ENCODE measurements around the gene LTF. TPM values are rescaled to one million over a fixed set of nuclear protein-coding genes. Genes with fewer than 3 reads are reported as not detected.

Gene LTF
- total RNA-seq, 2 donors from 2014 or later, result 0.51 to 1.8 TPM

DNA sequence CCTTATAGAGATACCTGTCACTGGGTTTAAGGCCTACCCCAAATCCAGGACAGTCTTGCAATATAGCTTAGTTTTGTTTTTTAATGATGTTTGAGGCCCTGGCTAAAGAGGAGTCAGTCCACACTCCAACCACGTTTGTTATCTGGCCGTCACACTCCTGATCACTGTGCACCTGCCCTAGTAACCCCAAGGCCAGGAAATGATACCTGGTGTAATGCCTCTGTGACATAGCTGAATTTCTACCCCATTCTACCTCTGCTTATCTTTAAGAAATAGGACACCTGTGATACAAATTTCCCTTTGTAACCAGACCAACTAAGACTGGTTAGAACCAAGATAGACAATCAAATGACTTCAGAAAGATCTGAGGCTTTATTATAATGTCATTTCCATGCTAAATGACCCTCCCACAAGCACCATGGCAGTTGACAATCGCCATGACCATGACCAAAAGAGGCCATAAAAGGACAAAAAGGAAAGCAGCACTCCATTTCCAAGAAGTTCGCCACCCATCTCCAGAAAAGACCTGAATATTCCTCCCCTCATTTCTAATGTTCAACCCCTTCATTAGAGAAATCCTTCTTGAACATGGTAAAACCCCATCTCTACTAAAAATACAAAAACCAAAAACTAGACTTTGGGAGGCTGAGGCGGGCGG, 28.3 kb upstream of the LTF start:
- Histone ChIP-seq H3K27ac (no peak overlapping the region), H3K9me3 (no peaks in the 10 kb centered on the region), H3K4me3 (no peak overlapping the region), H3K4me1 (peaks cover 0 to 13% of the 10 kb centered on the region in 2 donors), H3K36me3 (no peaks in the 10 kb centered on the region), H3K27me3 (no peaks in the 10 kb centered on the region)
- DNase-seq (ENCODE audit: low spot score), result peak; percentile 7
- TF ChIP-seq, protein P1, sequence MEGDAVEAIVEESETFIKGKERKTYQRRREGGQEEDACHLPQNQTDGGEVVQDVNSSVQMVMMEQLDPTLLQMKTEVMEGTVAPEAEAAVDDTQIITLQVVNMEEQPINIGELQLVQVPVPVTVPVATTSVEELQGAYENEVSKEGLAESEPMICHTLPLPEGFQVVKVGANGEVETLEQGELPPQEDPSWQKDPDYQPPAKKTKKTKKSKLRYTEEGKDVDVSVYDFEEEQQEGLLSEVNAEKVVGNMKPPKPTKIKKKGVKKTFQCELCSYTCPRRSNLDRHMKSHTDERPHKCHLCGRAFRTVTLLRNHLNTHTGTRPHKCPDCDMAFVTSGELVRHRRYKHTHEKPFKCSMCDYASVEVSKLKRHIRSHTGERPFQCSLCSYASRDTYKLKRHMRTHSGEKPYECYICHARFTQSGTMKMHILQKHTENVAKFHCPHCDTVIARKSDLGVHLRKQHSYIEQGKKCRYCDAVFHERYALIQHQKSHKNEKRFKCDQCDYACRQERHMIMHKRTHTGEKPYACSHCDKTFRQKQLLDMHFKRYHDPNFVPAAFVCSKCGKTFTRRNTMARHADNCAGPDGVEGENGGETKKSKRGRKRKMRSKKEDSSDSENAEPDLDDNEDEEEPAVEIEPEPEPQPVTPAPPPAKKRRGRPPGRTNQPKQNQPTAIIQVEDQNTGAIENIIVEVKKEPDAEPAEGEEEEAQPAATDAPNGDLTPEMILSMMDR (IDR thresholded peaks at IDR 0.05), result no peak

DNA sequence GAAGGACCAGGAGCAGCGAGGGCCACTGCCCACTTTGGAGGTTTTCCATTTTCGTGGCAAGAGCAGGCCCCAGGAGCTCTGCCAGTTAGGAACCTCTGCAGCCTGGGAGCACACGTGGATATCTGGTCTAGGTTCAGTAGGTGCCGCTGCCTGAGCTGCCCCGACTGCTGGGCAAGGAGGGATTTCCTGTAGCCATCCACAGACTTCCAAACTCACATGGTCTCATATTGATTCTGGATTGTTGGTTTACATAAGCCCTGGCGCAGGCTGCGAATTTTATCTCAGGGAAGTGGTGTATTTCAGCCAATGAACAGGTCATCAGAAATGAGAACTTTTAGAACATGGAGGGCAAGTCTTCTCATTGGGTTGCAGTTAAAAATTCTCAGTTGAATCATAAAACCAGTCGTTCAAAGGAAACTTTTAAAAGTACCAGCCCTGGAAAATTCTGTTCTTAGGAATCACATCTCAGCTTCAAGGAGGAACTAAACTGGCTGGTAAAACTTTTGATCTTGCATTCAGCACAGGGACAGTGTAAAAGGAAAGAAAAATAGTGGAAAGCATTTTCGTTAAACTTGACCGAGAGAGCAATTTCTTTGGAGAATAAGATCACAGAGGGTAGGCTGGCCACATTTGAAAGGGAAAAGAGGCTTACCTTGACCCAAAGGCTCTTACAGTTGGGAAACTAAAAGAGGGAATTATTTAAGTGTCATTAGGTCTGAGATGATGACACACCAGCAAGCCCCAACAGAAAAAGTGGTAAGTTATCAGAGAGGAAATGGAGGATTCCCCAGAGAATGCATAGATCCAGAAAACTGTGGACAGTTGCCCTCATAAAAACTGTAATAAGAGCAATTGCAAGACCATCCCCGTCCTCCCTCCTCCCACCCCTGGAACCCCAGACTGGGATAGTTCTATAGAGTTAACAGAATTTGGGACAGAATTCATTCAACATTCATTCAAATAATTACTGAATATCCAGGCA, 26.7 kb upstream of the LTF start:
- H3K36me3 ChIP-seq, result no peaks in the 10 kb centered on the region
- DNase-seq (ENCODE audit: low spot score), result peak; percentile 44
- no peaks in the 10 kb centered on the region for H3K9me3 ChIP-seq
- H3K27ac ChIP-seq, result peak overlapping the region in 1 of 2 donors; percentile 26
- H3K27me3 ChIP-seq, result no peaks in the 10 kb centered on the region
- H3K4me3 ChIP-seq, result no peak overlapping the region
- peaks cover 0 to 13% of the 10 kb centered on the region in 2 donors for H3K4me1 ChIP-seq
- TF ChIP-seq, protein P1 (IDR thresholded peaks at IDR 0.05), result no peak

DNA sequence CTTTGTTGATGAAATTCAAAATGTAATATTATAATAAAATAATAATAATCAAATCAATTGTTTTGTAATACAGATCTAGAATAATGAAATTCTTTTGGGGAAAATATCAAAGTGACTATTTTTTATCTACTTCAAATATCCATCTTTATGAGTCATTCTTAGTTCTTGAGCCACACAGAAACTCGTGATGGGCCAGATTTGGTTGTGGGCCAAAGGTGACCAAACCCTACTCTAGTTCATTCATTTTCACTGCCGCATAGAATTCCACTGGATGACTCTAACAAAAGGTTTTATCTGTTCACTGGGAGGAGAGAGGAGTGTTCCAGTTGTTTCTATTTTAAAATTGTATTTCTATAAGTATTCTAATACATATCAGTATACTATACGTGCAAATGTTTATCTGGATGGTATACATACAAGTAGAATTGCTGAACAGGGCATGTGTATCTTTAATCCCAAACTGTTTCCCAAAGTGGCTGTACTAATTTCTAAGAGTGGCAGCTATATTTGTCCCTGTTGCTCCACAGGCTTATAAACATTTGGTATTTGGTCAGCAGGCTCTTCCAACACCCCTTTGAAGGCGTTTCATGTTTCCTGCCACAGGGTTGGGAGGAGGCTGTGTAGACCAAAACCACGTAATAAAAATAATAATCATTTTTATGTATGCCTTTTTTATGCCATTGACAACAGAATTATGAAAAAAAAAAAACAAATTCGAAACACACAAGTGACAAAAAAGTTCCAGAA, 25.8 kb upstream of the LTF start:
- H3K9me3 ChIP-seq, result no peaks in the 10 kb centered on the region
- TF ChIP-seq, protein P1 (IDR thresholded peaks at IDR 0.05), result no peak
- no peak for DNase-seq (ENCODE audit: low spot score)
- no peaks in the 10 kb centered on the region for H3K27me3 ChIP-seq
- H3K36me3 ChIP-seq, result no peaks in the 10 kb centered on the region
- H3K27ac ChIP-seq, result peak overlapping the region in 1 of 2 donors; percentile 26
- H3K4me1 ChIP-seq, result peaks cover 0 to 8% of the 10 kb centered on the region in 2 donors
- H3K4me3 ChIP-seq, result no peak overlapping the region

DNA sequence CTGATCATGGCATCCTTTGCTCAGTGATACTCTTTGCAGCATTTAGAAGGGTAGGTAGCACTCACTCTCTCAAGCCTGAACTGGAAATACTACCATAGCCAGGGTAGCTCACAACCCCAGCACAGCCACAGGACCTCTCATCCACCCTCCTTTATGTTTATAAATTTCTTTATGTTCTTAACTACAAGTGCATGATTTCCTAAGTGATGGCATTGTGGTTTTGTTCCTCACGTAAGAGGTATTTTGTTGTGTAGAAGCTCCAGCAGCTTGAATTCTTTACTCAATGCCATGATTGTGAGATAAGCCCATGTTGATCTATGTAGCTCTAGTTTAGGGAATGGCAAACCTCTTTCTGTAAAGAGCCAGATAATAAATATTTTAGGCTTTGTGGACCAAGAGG, 25.2 kb upstream of the LTF start:
- no peak overlapping the region for H3K4me3 ChIP-seq
- DNase-seq (ENCODE audit: low spot score), result peak; percentile 9
- no peaks in the 10 kb centered on the region for H3K36me3 ChIP-seq
- TF ChIP-seq, protein P1 (IDR thresholded peaks at IDR 0.05), result no peak
- no peaks in the 10 kb centered on the region for H3K27me3 ChIP-seq
- peaks cover 0 to 8% of the 10 kb centered on the region in 2 donors for H3K4me1 ChIP-seq
- H3K9me3 ChIP-seq, result no peaks in the 10 kb centered on the region
- no peak overlapping the region for H3K27ac ChIP-seq

DNA sequence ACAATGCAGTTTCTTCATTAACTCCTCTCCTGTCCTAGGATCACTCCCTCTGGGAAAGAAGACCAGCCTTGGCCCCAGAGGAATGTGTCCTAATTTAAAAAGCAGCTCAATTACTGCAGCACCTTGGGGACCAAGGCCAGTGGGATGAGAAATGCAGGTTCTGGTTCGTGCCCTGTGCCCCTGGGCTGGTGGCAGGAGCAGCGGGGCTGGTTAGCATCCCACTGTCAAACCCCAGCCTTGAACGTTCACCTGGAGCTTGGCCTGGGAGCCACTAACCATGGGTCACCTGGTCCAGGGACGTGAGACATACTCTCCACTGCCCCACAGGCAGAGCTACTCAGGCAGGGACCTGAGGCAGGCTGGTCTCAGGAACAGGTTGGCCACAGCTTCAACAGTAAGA, 24.7 kb upstream of the LTF start:
- Histone ChIP-seq H3K4me3 (no peak overlapping the region), H3K27ac (no peak overlapping the region), H3K27me3 (no peaks in the 10 kb centered on the region), H3K36me3 (no peaks in the 10 kb centered on the region), H3K9me3 (no peaks in the 10 kb centered on the region), H3K4me1 (peaks cover 0 to 8% of the 10 kb centered on the region in 2 donors)
- peak; percentile 36 for DNase-seq (ENCODE audit: low spot score)
- TF ChIP-seq, protein P1 (IDR thresholded peaks at IDR 0.05), result no peak

Data from right atrium auricular region (tissue), 2 donors.